RWPE1 (cell line): ENCODE measurements around the gene TTLL8.
A peak's percentile ranks its signal among the peaks of the same experiment; 100 is the strongest.

Experiments
- CTCF ChIA-PET: fragments of 350-600 bp; sonication (Branson Sonifier 250); formaldehyde crosslinking; extraction: SDS; loops from one replicate; lab custom pipeline; 2021; lab: Yijun Ruan, JAX
- POLR2A ChIA-PET: fragments of 400-600 bp; formaldehyde crosslinking; extraction: SDS; loops from one replicate; lab custom pipeline; 2020; ENCODE audit warnings: antibody characterized with exemption; ENCODE audit not compliant: low non-redundant PET; lab: Yijun Ruan, JAX
- DNase-seq: peaks from one replicate; pipeline ENCODE4 v3.0.0; 2012; ENCODE audit warnings: low spot score
- H3K27ac ChIP-seq: fragments of 450-650 bp; 2 replicates; pipeline ENCODE4 v1.5.1; 2017
- TF ChIP-seq, protein P1 (sequence below): fragments of 450-650 bp; conservative IDR thresholded peaks from 2 replicates; pipeline ENCODE4 v1.5.1; 2017; ENCODE audit warnings: low read depth, mild to moderate bottlenecking

TTLL8 gene

DNA sequence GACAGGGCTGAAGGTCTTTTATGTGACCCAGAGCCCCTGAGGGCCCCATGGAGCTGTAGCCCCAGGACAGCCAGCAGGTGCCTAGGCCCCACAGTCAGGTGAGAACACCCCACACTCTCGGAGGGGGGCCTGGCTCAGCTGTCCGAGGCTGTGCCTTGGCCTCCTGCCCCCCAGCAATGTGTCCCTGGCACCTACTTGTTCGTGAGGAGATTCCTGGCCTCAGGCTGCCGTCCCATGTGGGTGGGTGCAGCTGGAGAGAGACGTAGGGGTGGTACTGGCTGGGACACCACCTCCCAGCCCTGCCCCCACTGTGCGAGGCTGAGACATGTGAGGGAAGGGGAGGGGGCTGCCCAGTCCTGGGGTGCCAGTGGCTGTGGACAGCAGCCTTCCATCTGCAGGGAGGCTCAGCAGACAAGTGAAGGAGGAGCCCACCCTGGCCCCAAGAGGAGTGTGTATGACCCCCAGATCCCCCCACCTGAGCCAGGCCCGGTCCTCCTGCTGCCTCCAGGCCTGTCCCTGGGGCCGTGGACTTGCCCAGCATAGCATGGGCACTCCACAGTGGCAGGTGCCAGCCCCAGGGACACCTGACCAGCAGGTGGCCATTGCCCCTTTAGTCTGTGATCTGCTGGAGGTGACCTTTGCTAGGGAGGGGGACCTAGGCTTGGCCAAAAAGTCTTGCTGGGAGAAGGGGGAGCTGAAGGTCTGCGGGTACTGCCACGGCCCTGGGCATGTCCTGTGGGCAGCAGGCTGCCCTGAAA lies 62.6 kb downstream of the TTLL8 start:
- CTCF ChIA-PET: interaction anchor here (1.1 kb wide), 1 partner anchor 65 kb away, joined by 3 read pairs; no protein-coding TSS in a partner anchor
- TF ChIP-seq, protein P1, sequence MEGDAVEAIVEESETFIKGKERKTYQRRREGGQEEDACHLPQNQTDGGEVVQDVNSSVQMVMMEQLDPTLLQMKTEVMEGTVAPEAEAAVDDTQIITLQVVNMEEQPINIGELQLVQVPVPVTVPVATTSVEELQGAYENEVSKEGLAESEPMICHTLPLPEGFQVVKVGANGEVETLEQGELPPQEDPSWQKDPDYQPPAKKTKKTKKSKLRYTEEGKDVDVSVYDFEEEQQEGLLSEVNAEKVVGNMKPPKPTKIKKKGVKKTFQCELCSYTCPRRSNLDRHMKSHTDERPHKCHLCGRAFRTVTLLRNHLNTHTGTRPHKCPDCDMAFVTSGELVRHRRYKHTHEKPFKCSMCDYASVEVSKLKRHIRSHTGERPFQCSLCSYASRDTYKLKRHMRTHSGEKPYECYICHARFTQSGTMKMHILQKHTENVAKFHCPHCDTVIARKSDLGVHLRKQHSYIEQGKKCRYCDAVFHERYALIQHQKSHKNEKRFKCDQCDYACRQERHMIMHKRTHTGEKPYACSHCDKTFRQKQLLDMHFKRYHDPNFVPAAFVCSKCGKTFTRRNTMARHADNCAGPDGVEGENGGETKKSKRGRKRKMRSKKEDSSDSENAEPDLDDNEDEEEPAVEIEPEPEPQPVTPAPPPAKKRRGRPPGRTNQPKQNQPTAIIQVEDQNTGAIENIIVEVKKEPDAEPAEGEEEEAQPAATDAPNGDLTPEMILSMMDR: no peak
- peak overlapping the region; percentile 6; the same call in 1 of the 2 replicates for H3K27ac ChIP-seq
- POLR2A ChIA-PET: no interaction called here
- no peak for DNase-seq

GRCh38 chr22:49995041-49995360 lies 63.1 kb downstream of the TTLL8 start:
- POLR2A ChIA-PET: no interaction called here
- DNase-seq: no peak
- CTCF ChIA-PET: interaction anchor here (1.1 kb wide), 2 partner anchors 35 to 65 kb away, joined by 3 to 6 read pairs; no protein-coding TSS in a partner anchor
- TF ChIP-seq, protein P1: no peak
- H3K27ac ChIP-seq: no peak overlapping the region

- no peak overlapping the region for H3K27ac ChIP-seq
- ChIA-PET CTCF (interaction anchor here (1.1 kb wide), 2 partner anchors 36 to 64 kb away, joined by 3 to 6 read pairs; no protein-coding TSS in a partner anchor), POLR2A (no interaction called here)
- DNase-seq: no peak
- TF ChIP-seq, protein P1: no peak
Measured at GRCh38 chr22:49994361-49995040, 63.6 kb downstream of the TTLL8 start.

- TF ChIP-seq, protein P1: peak; percentile 18
- POLR2A ChIA-PET: no interaction called here
- CTCF ChIA-PET: interaction anchor here (0.6 to 1.1 kb wide), 2 partner anchors 37 to 172 kb away, joined by 3 to 6 read pairs; no protein-coding TSS in a partner anchor
- DNase-seq: no peak
- H3K27ac ChIP-seq: no peak overlapping the region
Measured at GRCh38 chr22:49993649-49994360, 64.3 kb downstream of the TTLL8 start.

DNA sequence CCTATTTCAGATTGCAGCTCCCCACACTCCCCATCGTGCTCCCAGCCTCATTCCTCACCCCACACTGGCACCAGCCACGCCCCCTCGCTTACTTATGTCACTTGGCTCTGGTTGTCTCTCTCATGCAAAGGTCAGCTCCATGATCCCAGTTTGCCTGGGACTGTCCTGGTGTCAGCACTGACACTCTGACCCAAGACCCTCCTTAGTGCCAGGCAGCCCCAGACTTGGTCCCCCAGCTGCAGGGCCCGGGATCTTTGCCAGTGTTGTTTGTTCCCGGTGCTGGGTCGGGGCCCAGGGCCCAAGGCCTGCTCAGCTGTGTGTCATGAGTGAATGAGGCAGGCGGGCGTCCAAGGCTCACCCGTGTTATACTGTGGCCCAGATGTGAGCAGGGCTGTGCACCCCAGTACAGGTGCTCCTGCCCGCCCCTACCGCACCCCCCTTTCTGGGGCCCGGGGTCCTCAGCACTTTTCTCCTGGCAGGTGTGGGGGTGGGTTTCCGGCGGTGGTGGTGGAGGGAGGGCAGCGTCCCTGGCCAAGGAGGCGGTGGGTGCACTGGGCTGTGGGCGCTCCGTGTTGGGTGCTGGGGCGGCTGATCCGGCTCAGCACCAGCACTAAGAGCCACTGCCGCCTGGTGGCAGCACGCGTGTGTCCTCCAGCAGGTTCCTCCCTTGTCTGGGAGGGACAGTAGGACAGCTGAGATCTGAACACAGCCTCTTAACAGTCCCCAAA lies 65.0 kb downstream of the TTLL8 start:
- DNase-seq: no peak
- H3K27ac ChIP-seq: no peak overlapping the region
- ChIA-PET POLR2A (no interaction called here), CTCF (interaction anchor here (0.6 to 0.8 kb wide), 2 partner anchors 42 to 171 kb away, joined by 3 read pairs; no protein-coding TSS in a partner anchor)
- TF ChIP-seq, protein P1: peak; percentile 62
